HG03108 (cell line): ENCODE results near the gene UBXN6.

Experiments used
- ATAC-seq: cut with Tn5 transposase; IDR thresholded peaks from one replicate; pipeline ENCODE4 v1.9.1; 2021; ENCODE audit warnings: moderate library complexity; ENCODE audit not compliant: unreplicated experiment

UBXN6 gene

GRCh38 chr19:4413588-4413987 is 44.0 kb downstream of the UBXN6 start:
- no peak for ATAC-seq

- no peak for ATAC-seq
These were observed 48.3 kb downstream of the UBXN6 start for GRCh38 chr19:4409123-4409933.

- no peak for ATAC-seq
These were observed 51.0 kb downstream of the UBXN6 start for GRCh38 chr19:4406626-4407025.

GRCh38 chr19:4405977-4406376 is 51.6 kb downstream of the UBXN6 start:
- no peak for ATAC-seq

DNA sequence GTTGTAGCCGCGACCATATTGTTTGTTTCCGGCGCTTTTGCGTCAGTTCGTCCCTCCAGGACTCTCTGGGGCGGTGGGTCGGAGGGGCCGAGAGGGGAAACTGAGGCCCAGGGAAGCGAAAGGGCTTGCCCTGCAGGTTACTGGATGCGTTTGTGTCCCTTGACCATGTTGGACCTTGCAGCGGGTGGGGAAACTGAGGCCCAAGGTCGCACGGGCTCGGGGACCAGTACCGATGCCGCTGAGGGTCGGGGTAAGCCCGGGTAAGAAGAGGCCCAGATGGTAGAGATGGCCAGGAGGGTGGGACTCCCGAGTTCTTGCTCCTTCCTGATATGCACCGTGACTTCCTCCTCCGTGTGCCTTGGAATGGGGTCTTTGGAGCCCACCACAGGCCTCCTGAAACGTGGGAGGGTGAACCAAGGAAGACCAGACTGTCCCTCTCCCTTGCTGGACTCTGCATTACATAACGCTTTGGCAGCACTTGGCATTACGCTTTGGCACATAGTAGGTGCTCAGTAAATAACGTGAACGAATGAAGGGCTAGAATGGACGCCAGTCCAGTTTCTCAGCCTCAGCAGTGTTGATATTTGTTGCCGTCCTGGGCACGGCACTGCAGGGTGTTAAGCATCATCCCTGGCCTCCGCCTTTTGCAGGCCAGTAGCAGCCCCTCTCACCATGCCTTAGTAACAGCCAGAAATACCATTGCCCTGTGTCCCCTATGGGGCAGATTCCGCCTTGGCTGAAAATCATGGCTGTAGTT is 54.4 kb downstream of the UBXN6 start:
- ATAC-seq, result no peak

- ATAC-seq, result peak; percentile 81
These were observed 55.2 kb downstream of the UBXN6 start, which contains the start of gene CHAF1A for GRCh38 chr19:4402171-4403004. CHAF1A (plus strand) TSS chr19:4402640; CDS start chr19:4402763, 123 bp downstream.

- no peak for ATAC-seq
These were observed 55.8 kb downstream of the UBXN6 start for GRCh38 chr19:4401769-4402170.

DNA sequence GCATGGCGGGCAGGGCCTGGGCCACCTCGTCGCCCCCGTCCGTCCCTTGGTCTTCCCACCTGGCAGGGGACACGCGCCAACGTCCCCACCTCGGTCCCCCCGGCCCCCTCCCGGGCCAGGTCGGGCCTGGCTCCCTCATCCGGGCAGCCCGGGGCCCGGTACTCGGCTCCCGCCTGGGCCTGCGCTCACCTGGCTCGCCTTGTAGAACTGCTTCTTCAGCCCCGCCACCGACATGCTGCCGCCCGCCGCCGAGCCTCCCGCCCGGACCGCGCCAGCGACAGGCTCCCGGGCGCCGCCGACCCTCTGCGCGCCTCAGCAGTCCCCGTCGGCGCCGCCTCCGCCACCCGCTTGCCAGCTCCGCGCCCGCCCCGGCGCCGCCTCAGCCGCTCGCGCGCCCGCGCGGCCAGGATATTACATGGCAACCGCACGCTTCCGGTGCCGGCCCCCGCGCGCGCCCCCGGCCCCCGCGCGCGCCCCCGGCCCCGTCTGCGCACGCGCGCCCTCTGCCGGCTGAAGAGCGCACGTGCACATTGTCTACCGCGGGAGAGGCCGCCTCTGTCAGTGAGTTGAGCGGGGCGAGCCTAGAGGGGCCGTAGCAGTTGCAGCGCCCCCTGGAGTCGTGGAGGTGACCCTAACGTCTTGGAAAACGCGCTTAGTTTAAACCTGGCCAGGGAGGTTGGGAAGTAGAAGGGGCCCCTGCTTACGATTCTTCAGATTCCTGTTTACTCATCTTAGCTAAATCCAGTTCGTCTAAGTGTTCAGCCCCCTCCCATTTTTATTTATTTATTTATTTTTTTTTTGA is 57.3 kb downstream of the UBXN6 start, which contains the start of gene SH3GL1:
Gene SH3GL1 (minus strand): TSS at position 413 of the 802 bp plus-strand sequence. CDS start 179 bp downstream, at position 234.
- ATAC-seq, result peak; percentile 49

- ATAC-seq, result no peak
These were observed 57.8 kb downstream of the UBXN6 start for GRCh38 chr19:4399812-4400134.

DNA sequence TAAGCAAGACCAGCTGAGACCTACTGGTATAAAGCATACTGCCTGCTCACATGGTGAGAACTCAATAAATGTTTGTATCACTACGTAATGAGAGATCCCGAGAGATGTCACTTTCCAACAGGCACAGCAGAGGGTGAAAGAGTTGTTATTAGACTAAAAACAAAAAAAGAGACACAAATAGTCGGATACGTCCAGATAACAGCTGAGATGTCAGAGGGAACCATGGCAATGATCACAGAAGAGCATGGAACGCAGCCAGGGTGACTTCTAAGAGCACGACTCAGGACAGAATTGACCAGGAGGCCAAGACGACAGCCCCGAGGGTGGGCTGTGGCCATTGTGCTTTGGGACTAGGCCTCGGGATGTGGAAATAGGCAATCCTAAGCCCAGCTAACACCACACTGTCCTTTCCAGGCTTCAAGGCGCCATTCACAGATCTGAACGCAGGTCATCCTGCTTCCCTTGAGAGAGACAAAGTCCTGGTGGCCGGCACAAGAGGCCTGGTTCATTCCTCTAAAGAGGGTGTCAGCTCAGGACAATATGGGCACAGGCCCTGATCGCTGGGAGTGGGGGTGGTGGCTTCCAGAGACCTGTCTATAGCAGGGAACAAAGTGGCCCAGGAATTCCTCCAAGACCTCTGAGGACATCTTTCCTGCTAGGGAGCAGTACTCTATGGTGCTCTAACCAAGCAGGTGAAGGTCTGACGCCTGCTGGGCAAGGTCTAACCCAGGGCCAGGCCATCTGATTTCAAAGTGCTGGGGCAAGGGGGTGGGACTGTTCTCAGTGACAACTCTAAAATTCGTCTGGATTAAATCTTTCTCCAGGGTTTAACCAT is 60.4 kb downstream of the UBXN6 start:
- no peak for ATAC-seq
